ENCODE results near the gene DPEP2NB. TPM values are rescaled to one million over a fixed set of nuclear protein-coding genes. Genes with fewer than 3 reads are reported as not detected.
"Not testable (repeated sequence)": the region's sequence is repeated elsewhere in the genome, so short reads cannot be mapped to it uniquely, and the experiment has no call there.

Gene DPEP2NB
- total RNA-seq, 1 experiment from 2014 or later, result not detected

DNA sequence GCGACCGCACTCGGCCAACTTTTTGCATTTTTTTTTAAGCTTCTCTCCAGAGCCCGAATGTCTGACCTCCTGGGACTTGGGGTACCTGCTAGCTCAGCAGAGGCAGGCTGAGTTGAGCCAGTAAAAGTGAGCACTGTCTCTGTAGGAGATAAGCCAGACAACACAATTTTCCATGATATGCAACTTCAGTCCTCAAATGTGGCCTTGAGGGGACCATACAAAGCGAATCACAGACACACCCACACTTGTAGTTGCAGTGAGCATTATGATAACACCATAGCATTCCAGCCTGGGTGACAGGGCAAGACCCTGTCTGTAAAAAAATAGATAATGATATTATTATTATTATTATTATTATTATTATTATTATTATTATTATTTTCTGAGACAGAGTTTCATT, 19.0 kb downstream of the DPEP2NB start:
- Histone ChIP-seq H3K4me1 (ENCODE audit: insufficient read depth, low read length, poor library complexity, severe bottlenecking) (peaks cover 5% of the 10 kb centered on the region), H3K4me3 (ENCODE audit: low read depth, low read length, poor library complexity, severe bottlenecking) (no peak overlapping the region), H3K9me3 (ENCODE audit: low read depth, low read length, poor library complexity, severe bottlenecking) (no peaks in the 10 kb centered on the region), H3K27me3 (replicated peaks; ENCODE audit: insufficient read depth, low read depth, low read length, poor library complexity) (no peaks in the 10 kb centered on the region), H3K27ac (ENCODE audit: low read depth, low read length, poor library complexity, severe bottlenecking) (no peak overlapping the region), H3K36me3 (ENCODE audit: insufficient read depth, low read length, poor library complexity, severe bottlenecking) (no peaks in the 10 kb centered on the region)
- ChIA-PET POLR2A (ENCODE audit: low non-redundant PET) (no interaction called here), CTCF (no interaction called here)
- intact Hi-C loops (cut with micrococcal nuclease; ENCODE audit: unreplicated experiment), result no loop called here
- DNase-seq (ENCODE audit: low spot score), result no peak
- no peak for TF ChIP-seq EZH2 (IDR thresholded peaks at IDR 0.05; ENCODE audit: borderline replicate concordance, low read depth, low read length, poor library complexity, severe bottlenecking)
- TF ChIP-seq, protein P1, sequence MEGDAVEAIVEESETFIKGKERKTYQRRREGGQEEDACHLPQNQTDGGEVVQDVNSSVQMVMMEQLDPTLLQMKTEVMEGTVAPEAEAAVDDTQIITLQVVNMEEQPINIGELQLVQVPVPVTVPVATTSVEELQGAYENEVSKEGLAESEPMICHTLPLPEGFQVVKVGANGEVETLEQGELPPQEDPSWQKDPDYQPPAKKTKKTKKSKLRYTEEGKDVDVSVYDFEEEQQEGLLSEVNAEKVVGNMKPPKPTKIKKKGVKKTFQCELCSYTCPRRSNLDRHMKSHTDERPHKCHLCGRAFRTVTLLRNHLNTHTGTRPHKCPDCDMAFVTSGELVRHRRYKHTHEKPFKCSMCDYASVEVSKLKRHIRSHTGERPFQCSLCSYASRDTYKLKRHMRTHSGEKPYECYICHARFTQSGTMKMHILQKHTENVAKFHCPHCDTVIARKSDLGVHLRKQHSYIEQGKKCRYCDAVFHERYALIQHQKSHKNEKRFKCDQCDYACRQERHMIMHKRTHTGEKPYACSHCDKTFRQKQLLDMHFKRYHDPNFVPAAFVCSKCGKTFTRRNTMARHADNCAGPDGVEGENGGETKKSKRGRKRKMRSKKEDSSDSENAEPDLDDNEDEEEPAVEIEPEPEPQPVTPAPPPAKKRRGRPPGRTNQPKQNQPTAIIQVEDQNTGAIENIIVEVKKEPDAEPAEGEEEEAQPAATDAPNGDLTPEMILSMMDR (conservative IDR thresholded peaks at IDR 0.05; ENCODE audit: low read depth, low read length), result no peak
- BruUV-seq (replicated peaks), result no TSS peak

DNA sequence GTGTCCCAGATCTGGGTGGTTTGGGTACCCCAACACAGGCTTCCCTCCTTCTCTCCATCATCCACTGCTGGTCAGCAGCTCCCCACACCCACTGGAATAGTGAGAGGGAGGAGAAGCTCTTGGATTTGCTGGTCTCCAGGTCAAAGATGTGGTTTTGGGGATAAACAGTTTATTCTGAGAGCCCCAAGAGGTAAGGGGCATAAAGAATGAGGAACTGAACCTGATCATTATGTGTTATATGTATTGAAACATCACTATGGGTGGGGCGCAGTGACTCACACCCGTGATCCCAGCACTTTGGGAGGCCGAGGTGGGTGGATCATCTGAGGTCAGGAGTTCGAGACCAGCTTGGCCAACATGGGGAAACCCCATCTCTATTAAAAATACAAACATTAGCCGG, 20.3 kb downstream of the DPEP2NB start:
- no peak for DNase-seq (ENCODE audit: low spot score)
- no peaks in the 10 kb centered on the region for H3K27me3 ChIP-seq (replicated peaks; ENCODE audit: insufficient read depth, low read depth, low read length, poor library complexity)
- no TSS peak for BruUV-seq (replicated peaks)
- H3K9me3 ChIP-seq (ENCODE audit: low read depth, low read length, poor library complexity, severe bottlenecking), result no peaks in the 10 kb centered on the region
- CTCF ChIA-PET, result no interaction called here
- no peak overlapping the region for H3K27ac ChIP-seq (ENCODE audit: low read depth, low read length, poor library complexity, severe bottlenecking)
- H3K4me1 ChIP-seq (ENCODE audit: insufficient read depth, low read length, poor library complexity, severe bottlenecking), result peaks cover 5% of the 10 kb centered on the region
- no peak for TF ChIP-seq EZH2 (IDR thresholded peaks at IDR 0.05; ENCODE audit: borderline replicate concordance, low read depth, low read length, poor library complexity, severe bottlenecking)
- TF ChIP-seq, protein P1 (conservative IDR thresholded peaks at IDR 0.05; ENCODE audit: low read depth, low read length), result no peak
- H3K4me3 ChIP-seq (ENCODE audit: low read depth, low read length, poor library complexity, severe bottlenecking), result no peak overlapping the region
- intact Hi-C loops (cut with micrococcal nuclease; ENCODE audit: unreplicated experiment), result no loop called here
- no peaks in the 10 kb centered on the region for H3K36me3 ChIP-seq (ENCODE audit: insufficient read depth, low read length, poor library complexity, severe bottlenecking)
- POLR2A ChIA-PET (ENCODE audit: low non-redundant PET), result no interaction called here

DNA sequence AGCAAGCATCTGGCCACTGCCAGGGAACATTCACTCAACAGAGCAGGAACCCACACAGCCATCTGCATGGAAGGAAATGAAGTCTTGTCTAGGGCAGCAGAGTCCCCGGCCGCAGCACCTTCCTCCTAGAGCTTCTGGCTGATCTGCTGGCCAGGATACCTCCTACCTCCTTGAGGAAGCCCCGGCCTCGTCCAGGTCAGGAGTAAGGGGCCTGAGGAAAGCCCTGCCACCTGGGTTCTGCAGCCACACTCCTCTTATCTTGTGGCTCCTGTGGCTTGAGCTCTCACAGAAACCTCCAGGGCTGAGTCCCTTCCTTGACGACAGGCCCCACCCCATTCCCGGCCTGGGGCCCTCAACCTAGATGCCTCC, 21.7 kb downstream of the DPEP2NB start:
- DNase-seq (ENCODE audit: low spot score); BruUV-seq (replicated peaks); H3K27ac ChIP-seq (ENCODE audit: low read depth, low read length, poor library complexity, severe bottlenecking); H3K36me3 ChIP-seq (ENCODE audit: insufficient read depth, low read length, poor library complexity, severe bottlenecking); intact Hi-C loops (cut with micrococcal nuclease; ENCODE audit: unreplicated experiment); H3K9me3 ChIP-seq (ENCODE audit: low read depth, low read length, poor library complexity, severe bottlenecking); H3K4me1 ChIP-seq (ENCODE audit: insufficient read depth, low read length, poor library complexity, severe bottlenecking); POLR2A ChIA-PET (ENCODE audit: low non-redundant PET); H3K4me3 ChIP-seq (ENCODE audit: low read depth, low read length, poor library complexity, severe bottlenecking); H3K27me3 ChIP-seq (replicated peaks; ENCODE audit: insufficient read depth, low read depth, low read length, poor library complexity): not testable (repeated sequence)
- CTCF ChIA-PET, result interaction anchor here (0.6 to 1.4 kb wide), 2 partner anchors 47 to 362 kb away, joined by 3 to 4 read pairs; no protein-coding TSS in a partner anchor
